VCaP (cell line): ENCODE measurements around the gene TMBIM4.

Experiments used
- H3K27ac ChIP-seq: fragments of 450-650 bp; 2 replicates; pipeline ENCODE4 v1.5.1; 2017
- CTCF ChIP-seq: fragments of 450-650 bp; conservative IDR thresholded peaks from 2 replicates; pipeline ENCODE4 v1.5.1; 2017; ENCODE audit warnings: mild to moderate bottlenecking, moderate library complexity

The TMBIM4 gene

GRCh38 chr12:66085998-66086397 is 83.8 kb downstream of the TMBIM4 start:
- no peak overlapping the region for H3K27ac ChIP-seq

More at GRCh38 chr12:66085998-66086397, 83.8 kb downstream of the TMBIM4 start:
- TF ChIP-seq CTCF = no peak
